AG04450 (cell line): ENCODE measurements around the gene FEZ2. TPM values are rescaled to one million over a fixed set of nuclear protein-coding genes. Genes with fewer than 3 reads are reported as not detected.

Source experiments
- CTCF ChIA-PET: fragments of 300-600, 350-600 bp; formaldehyde crosslinking; extraction: SDS; loops from one replicate; lab custom pipeline; 2022; ENCODE audit warnings: antibody characterized with exemption, inconsistent platforms; lab: Charles Lee
- POLR2A ChIA-PET: fragments of 350-600 bp; formaldehyde crosslinking; extraction: SDS; loops from one replicate; lab custom pipeline; 2021; ENCODE audit warnings: antibody characterized with exemption, inconsistent platforms; lab: Yijun Ruan, JAX
- DNase-seq: peaks from one replicate; pipeline ENCODE4 v3.0.0-alpha.2; 2011; ENCODE audit warnings: low read depth, low spot score
- H3K27ac ChIP-seq: one replicate; pipeline ENCODE4 v1.5.1; 2012; ENCODE audit warnings: low read depth, low read length, control low read depth
- H3K27me3 ChIP-seq: one replicate; pipeline ENCODE4 v1.6.0; 2012; ENCODE audit warnings: low read length; ENCODE audit not compliant: control insufficient read depth, insufficient read depth
- H3K4me3 ChIP-seq: 2 replicates; pipeline ENCODE4 v1.5.1; 2011; ENCODE audit warnings: mild to moderate bottlenecking, low read depth, low read length, control low read depth
- H3K9me3 ChIP-seq: 2 replicates; pipeline ENCODE4 v1.5.1; 2012; ENCODE audit warnings: low read length; ENCODE audit not compliant: control insufficient read depth, insufficient read depth
- polyA plus RNA-seq: library from polyadenylated mRNA; depleted of rRNA; stranded (reverse); fragments of >200 nt; gene quantifications from 2 replicates; pipeline ENCODE4 v1.2.3, GENCODE V29; 2011
- TF ChIP-seq, protein P1 (sequence below): IDR thresholded peaks from 2 replicates; pipeline ENCODE4 v1.5.1; 2011; ENCODE audit warnings: low read depth, low read length, control low read depth, inconsistent platforms

The FEZ2 gene
- polyA plus RNA-seq, 1 experiment, result 87.5 TPM

DNA sequence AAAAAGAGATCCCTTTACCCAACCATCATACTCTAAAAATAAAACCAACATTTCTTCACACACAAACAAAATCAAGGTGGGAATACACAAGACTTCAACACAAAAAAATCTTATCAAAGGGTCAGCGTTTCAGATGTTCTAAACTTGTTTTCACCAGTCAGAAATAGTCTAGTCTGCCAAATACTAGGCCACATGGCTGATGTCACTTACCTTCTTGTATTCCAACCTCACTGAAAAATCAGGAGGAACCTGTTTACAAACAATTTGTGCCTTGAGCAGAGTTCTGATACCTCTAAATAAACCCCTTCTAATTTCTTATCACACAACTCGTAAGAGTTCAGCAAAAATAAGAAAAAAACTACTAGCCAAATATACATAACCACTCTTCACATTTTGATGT lies 20.1 kb downstream of the FEZ2 start:
- Histone ChIP-seq H3K4me3 (no peak overlapping the region), H3K27ac (no peak overlapping the region), H3K27me3 (no peaks in the 10 kb centered on the region), H3K9me3 (no peaks in the 10 kb centered on the region)
- no peak for DNase-seq
- TF ChIP-seq, protein P1, sequence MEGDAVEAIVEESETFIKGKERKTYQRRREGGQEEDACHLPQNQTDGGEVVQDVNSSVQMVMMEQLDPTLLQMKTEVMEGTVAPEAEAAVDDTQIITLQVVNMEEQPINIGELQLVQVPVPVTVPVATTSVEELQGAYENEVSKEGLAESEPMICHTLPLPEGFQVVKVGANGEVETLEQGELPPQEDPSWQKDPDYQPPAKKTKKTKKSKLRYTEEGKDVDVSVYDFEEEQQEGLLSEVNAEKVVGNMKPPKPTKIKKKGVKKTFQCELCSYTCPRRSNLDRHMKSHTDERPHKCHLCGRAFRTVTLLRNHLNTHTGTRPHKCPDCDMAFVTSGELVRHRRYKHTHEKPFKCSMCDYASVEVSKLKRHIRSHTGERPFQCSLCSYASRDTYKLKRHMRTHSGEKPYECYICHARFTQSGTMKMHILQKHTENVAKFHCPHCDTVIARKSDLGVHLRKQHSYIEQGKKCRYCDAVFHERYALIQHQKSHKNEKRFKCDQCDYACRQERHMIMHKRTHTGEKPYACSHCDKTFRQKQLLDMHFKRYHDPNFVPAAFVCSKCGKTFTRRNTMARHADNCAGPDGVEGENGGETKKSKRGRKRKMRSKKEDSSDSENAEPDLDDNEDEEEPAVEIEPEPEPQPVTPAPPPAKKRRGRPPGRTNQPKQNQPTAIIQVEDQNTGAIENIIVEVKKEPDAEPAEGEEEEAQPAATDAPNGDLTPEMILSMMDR, result no peak
- ChIA-PET POLR2A (no interaction called here), CTCF (interaction anchor here (1.0 kb wide), 1 partner anchor 94 kb away, joined by 3 read pairs; no protein-coding TSS in a partner anchor)

DNA sequence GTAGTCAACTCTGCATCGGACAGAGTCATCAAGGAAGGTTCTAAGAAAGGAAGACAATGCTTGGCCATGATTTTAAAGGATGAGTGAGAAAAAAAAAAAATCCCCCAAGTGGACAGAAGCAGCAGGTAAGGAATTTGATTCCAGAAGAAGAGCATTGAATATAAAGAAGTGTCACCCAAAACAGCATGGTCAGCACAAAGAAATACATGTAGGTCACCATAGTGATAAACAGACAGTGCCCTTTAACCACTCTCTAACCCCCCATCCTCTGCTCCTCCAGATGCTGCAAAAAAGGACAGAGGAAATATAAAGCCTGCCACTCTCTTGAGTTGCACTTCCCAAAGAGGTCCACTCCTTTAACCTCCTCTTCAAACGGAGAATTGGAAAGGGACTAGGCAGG lies 23.4 kb downstream of the FEZ2 start:
- Histone ChIP-seq H3K27ac (no peak overlapping the region), H3K9me3 (no peaks in the 10 kb centered on the region), H3K27me3 (no peaks in the 10 kb centered on the region), H3K4me3 (no peak overlapping the region)
- POLR2A ChIA-PET, result no interaction called here
- CTCF ChIA-PET, result interaction anchor here (1.5 kb wide), 1 partner anchor 90 kb away, joined by 3 read pairs; no protein-coding TSS in a partner anchor
- TF ChIP-seq, protein P1, result no peak
- no peak for DNase-seq

DNA sequence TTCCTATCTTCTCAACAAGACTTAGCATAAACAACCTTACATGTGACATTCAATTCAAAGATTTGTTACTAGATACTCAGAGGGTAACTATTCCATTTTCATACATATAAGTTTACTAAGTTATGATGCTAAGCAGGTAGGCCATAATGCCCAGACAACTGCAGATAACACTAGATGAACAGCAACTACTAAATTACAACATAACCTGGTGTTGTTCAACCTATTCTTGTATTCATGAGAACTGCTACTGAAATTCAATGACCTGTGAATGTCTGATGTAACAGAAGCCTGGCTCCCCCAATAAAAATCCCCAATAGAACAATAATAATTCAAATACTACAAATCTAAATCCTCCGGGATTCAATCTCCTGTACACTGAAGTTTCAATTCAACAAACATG lies 24.8 kb downstream of the FEZ2 start:
- Histone ChIP-seq H3K27ac (no peak overlapping the region), H3K4me3 (no peak overlapping the region), H3K27me3 (no peaks in the 10 kb centered on the region), H3K9me3 (no peaks in the 10 kb centered on the region)
- ChIA-PET POLR2A (no interaction called here), CTCF (interaction anchor here (0.7 to 1.2 kb wide), 3 partner anchors 91 to 690 kb away, joined by 3 to 7 read pairs (median 4); no protein-coding TSS in a partner anchor)
- DNase-seq, result no peak
- TF ChIP-seq, protein P1, result no peak

DNA sequence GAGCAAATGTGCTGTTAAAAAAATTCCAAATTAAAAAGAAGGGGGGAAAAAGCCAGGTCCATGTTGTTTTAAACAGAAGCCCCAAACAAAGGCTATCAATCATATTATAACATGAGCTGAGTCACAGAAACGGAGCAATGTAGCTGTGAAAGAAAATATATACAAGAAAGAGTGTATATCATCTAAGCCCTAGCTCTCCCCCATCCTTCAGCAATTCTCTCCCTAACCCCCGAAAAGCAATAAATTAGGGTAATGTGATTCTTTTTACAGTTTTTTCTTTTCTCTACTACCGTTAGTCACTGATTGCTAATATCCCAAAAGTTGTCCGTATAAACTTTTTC lies 25.3 kb downstream of the FEZ2 start:
- Histone ChIP-seq H3K9me3 (no peaks in the 10 kb centered on the region), H3K4me3 (no peak overlapping the region), H3K27ac (no peak overlapping the region), H3K27me3 (no peaks in the 10 kb centered on the region)
- no peak for DNase-seq
- POLR2A ChIA-PET, result no interaction called here
- CTCF ChIA-PET, result interaction anchor here (0.7 to 1.2 kb wide), 2 partner anchors 92 to 690 kb away, joined by 3 to 7 read pairs; no protein-coding TSS in a partner anchor
- TF ChIP-seq, protein P1, result no peak

DNA sequence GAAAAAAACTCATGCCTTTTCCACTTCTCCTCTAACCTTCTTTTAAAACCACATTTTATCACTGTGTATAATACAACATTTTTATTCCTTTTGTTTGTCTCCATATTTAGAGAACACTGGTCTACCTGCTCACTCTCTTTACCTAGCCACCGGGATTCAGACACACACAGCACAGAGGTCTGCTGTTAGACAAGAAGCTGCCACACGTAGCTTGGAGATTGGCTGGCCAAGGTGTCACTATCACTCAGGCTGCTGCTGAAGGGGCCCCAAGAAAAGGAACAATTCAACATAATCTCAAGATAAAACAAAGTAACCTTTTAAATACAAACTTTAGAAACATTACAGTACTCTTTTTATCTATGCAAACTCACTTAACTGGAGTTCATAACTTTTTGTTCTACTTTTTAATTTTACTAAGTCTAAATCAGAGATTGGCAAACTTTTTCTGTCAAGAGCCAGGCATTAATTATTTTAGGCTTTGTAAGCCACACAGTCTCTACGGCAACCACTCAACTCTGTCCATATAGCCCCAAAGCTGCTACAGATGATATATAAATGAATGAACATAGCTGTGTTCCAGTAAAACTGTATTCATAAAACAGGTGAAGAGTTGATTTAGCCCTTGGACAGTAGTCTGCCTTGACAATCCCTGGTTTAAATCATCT lies 25.8 kb downstream of the FEZ2 start:
- ChIA-PET POLR2A (no interaction called here), CTCF (interaction anchor here (0.7 to 1.2 kb wide), 2 partner anchors 92 to 689 kb away, joined by 3 to 7 read pairs; no protein-coding TSS in a partner anchor)
- H3K27ac ChIP-seq, result no peak overlapping the region
- TF ChIP-seq, protein P1, result no peak
- H3K27me3 ChIP-seq, result no peaks in the 10 kb centered on the region
- no peak overlapping the region for H3K4me3 ChIP-seq
- no peaks in the 10 kb centered on the region for H3K9me3 ChIP-seq
- DNase-seq, result no peak
